Measurements from ENCODE around the gene PRKAG3.

GRCh38 chr2:218782528-218782844 is 49.1 kb downstream of the PRKAG3 start:
- TF ChIP-seq CTCF (IDR thresholded peaks at IDR 0.05) (no peak), POLR2AphosphoS5 (IDR thresholded peaks at IDR 0.05) (no peak)
